Measurements from ENCODE around the gene CACNA1S.

Gene CACNA1S

GRCh38 chr1:201143726-201144635 lies 31.8 kb upstream of the CACNA1S start:
- no peaks in the 10 kb centered on the region for H3K27me3 Mint-ChIP-seq
- H3K27ac Mint-ChIP-seq, result no peak overlapping the region
- no peaks in the 10 kb centered on the region for H3K36me3 Mint-ChIP-seq
- no peaks in the 10 kb centered on the region for H3K9me3 Mint-ChIP-seq (ENCODE audit: low read depth)
- no peak overlapping the region for H3K4me3 Mint-ChIP-seq
- no peaks in the 10 kb centered on the region for H3K4me1 Mint-ChIP-seq (ENCODE audit: low read depth)

- Mint-ChIP-seq H3K4me1 (ENCODE audit: low read depth) (no peaks in the 10 kb centered on the region), H3K9me3 (ENCODE audit: low read depth) (no peaks in the 10 kb centered on the region), H3K36me3 (no peaks in the 10 kb centered on the region), H3K27me3 (no peaks in the 10 kb centered on the region), H3K27ac (no peak overlapping the region), H3K4me3 (no peak overlapping the region)
Observed at GRCh38 chr1:201142849-201143725, 30.9 kb upstream of the CACNA1S start.

DNA sequence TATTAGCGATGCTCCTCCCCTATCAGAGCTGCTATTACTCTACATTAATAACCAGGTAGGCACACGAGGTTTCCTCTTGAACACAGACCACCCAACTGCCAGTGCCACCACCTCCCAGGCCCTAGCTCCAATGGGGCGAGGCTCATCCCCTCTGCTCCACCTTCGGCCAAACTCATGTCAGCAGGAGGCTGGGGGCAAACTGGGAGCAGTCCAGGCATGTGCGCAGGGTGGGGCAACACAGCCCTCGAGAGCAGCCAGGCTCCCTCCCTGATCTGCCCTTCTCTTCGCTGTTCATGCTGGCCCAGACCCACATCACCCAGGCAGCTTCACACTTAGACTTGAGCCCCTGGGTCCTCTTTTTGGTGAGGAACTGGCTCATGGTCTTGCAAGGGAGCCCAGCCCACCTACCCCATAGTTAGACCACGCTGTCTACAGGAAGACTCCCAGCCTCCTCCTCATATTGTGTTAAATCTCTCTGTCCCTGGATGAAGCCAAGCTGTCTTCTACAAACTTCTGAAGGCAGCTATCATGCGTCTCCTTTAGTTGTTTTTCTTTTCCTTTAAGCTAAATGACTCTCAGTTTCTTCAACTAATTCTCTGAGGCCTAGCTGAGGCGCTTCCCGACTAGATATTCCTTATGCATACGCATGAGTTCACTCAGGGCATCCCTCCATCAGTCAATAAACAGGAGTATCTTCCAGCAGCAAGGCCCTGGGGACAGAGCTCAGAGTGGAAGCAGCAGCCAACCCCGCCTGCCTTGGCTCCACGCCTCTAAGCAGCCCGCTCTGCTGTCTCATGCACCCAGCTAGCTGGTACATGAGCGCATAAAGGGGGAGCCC lies 30.0 kb upstream of the CACNA1S start:
- Mint-ChIP-seq H3K36me3 (no peaks in the 10 kb centered on the region), H3K4me1 (ENCODE audit: low read depth) (no peaks in the 10 kb centered on the region), H3K4me3 (no peak overlapping the region), H3K27me3 (no peaks in the 10 kb centered on the region), H3K9me3 (ENCODE audit: low read depth) (no peaks in the 10 kb centered on the region), H3K27ac (no peak overlapping the region)

- no peak overlapping the region for H3K4me3 Mint-ChIP-seq
- H3K9me3 Mint-ChIP-seq (ENCODE audit: low read depth), result no peaks in the 10 kb centered on the region
- no peak overlapping the region for H3K27ac Mint-ChIP-seq
- no peaks in the 10 kb centered on the region for H3K36me3 Mint-ChIP-seq
- H3K4me1 Mint-ChIP-seq (ENCODE audit: low read depth), result no peaks in the 10 kb centered on the region
- H3K27me3 Mint-ChIP-seq, result no peaks in the 10 kb centered on the region
Observed at GRCh38 chr1:201141418-201141817, 29.2 kb upstream of the CACNA1S start.

- Mint-ChIP-seq H3K4me3 (no peak overlapping the region), H3K27me3 (no peaks in the 10 kb centered on the region), H3K9me3 (ENCODE audit: low read depth) (no peaks in the 10 kb centered on the region), H3K36me3 (no peaks in the 10 kb centered on the region), H3K4me1 (ENCODE audit: low read depth) (no peaks in the 10 kb centered on the region), H3K27ac (no peak overlapping the region)
Observed at GRCh38 chr1:201140941-201141260, 28.7 kb upstream of the CACNA1S start.

DNA sequence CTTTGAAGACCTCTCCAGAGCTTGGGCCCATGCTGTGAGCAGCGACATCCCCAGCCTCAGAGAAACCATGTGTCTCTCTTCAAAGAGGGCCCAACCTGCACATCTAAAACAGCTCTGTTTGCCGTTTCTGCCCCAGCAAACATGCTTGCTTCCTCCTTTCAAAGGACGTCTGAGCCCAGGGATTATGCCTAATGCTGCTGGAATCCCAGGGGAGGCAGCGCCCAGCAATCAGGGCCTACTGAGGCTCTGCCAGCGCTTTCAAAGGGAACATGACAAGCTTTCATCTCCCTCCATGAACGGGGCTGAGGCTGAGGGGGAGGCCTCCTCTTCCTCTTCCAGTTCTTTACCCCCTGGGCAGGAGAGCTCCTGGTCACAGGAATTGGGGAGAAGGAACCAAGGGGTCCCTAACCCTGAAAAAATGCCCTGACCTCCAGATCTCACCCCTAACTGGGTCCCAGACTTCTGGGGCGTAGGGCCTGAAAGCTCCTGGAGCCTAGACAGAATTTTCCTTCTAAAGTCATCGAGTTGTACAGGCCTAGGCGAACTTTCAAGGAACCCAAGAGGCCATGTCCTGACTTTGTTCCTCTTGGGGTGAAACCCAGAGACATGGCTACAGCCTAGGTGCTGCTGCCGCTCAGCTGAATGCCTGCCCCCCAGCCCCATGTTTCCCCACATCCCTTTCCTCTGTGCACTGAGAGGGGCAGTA lies 28.2 kb upstream of the CACNA1S start:
- no peak overlapping the region for H3K4me3 Mint-ChIP-seq
- no peaks in the 10 kb centered on the region for H3K9me3 Mint-ChIP-seq (ENCODE audit: low read depth)
- no peaks in the 10 kb centered on the region for H3K36me3 Mint-ChIP-seq
- H3K4me1 Mint-ChIP-seq (ENCODE audit: low read depth), result no peaks in the 10 kb centered on the region
- no peaks in the 10 kb centered on the region for H3K27me3 Mint-ChIP-seq
- no peak overlapping the region for H3K27ac Mint-ChIP-seq

DNA sequence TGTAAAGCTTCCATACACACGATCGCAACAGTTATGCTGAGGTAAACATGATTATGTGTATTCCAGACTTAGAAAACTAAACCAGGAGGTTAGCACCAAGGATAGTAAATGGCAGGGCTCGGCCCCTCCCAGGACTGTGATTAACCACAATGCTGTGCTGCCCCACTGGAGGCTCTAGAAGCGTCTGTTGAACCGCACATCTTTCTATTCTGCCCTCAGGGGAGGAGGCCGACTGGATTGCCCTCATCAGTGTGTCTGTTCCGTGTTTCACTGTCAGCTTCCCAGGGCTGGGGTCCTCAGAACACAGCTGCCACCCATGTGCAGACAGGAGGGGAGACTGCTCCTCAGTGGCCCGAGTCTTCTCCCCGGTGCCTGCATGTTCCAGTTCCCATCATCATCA lies 27.5 kb upstream of the CACNA1S start:
- H3K27me3 Mint-ChIP-seq, result no peaks in the 10 kb centered on the region
- H3K27ac Mint-ChIP-seq, result no peak overlapping the region
- peaks cover 2% of the 10 kb centered on the region for H3K36me3 Mint-ChIP-seq
- no peak overlapping the region for H3K4me3 Mint-ChIP-seq
- no peaks in the 10 kb centered on the region for H3K9me3 Mint-ChIP-seq (ENCODE audit: low read depth)
- H3K4me1 Mint-ChIP-seq (ENCODE audit: low read depth), result no peaks in the 10 kb centered on the region

GRCh38 chr1:201139306-201139705 lies 27.1 kb upstream of the CACNA1S start:
- H3K27ac Mint-ChIP-seq, result no peak overlapping the region
- no peaks in the 10 kb centered on the region for H3K4me1 Mint-ChIP-seq (ENCODE audit: low read depth)
- peaks cover 2% of the 10 kb centered on the region for H3K36me3 Mint-ChIP-seq
- H3K4me3 Mint-ChIP-seq, result no peak overlapping the region
- H3K9me3 Mint-ChIP-seq (ENCODE audit: low read depth), result no peaks in the 10 kb centered on the region
- no peaks in the 10 kb centered on the region for H3K27me3 Mint-ChIP-seq

DNA sequence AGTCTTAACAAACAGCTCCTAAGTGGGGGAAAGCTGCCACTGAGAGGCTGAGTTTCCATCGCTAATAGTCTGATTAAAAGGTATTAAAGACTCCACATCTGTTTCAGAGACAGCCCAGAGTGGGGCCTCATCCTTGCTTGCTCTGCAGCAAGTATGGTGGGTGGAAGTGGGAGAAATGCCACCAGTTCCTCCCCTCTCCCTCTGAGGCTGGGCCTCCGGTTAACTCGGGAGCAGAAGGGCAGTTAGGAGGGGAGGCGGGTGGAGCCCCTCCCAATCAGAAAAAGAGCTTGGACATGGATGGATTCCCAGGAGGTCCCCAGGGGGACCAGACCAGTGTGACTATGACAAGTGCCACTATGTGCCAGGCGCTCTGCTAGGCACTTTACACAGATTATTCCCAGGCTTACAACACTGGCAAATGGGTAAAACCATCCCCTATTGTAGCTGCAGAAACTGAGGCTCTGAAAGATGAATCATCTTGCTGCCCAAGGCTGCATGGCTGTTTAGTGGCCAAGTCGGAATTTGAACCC lies 26.1 kb upstream of the CACNA1S start:
- no peak overlapping the region for H3K27ac Mint-ChIP-seq
- no peaks in the 10 kb centered on the region for H3K27me3 Mint-ChIP-seq
- H3K4me1 Mint-ChIP-seq (ENCODE audit: low read depth), result no peaks in the 10 kb centered on the region
- H3K9me3 Mint-ChIP-seq (ENCODE audit: low read depth), result no peaks in the 10 kb centered on the region
- peaks cover 2% of the 10 kb centered on the region for H3K36me3 Mint-ChIP-seq
- H3K4me3 Mint-ChIP-seq, result no peak overlapping the region

GRCh38 chr1:201137579-201138310 lies 25.5 kb upstream of the CACNA1S start:
- Mint-ChIP-seq H3K27me3 (no peaks in the 10 kb centered on the region), H3K36me3 (peaks cover 4% of the 10 kb centered on the region), H3K27ac (no peak overlapping the region), H3K4me1 (ENCODE audit: low read depth) (no peaks in the 10 kb centered on the region), H3K9me3 (ENCODE audit: low read depth) (no peaks in the 10 kb centered on the region), H3K4me3 (no peak overlapping the region)

- Mint-ChIP-seq H3K27me3 (no peaks in the 10 kb centered on the region), H3K27ac (no peak overlapping the region), H3K4me1 (ENCODE audit: low read depth) (no peaks in the 10 kb centered on the region), H3K36me3 (peaks cover 5% of the 10 kb centered on the region), H3K4me3 (no peak overlapping the region), H3K9me3 (ENCODE audit: low read depth) (no peaks in the 10 kb centered on the region)
Observed at GRCh38 chr1:201137024-201137392, 24.8 kb upstream of the CACNA1S start.

GRCh38 chr1:201136355-201137023 lies 24.3 kb upstream of the CACNA1S start:
- Mint-ChIP-seq H3K36me3 (peaks cover 5% of the 10 kb centered on the region), H3K4me3 (no peak overlapping the region), H3K9me3 (ENCODE audit: low read depth) (no peaks in the 10 kb centered on the region), H3K4me1 (ENCODE audit: low read depth) (no peaks in the 10 kb centered on the region), H3K27me3 (no peaks in the 10 kb centered on the region), H3K27ac (no peak overlapping the region)

GRCh38 chr1:201134405-201134804 lies 22.2 kb upstream of the CACNA1S start:
- Mint-ChIP-seq H3K36me3 (peaks cover 5% of the 10 kb centered on the region), H3K27ac (no peak overlapping the region), H3K4me1 (ENCODE audit: low read depth) (no peaks in the 10 kb centered on the region), H3K4me3 (no peak overlapping the region), H3K9me3 (ENCODE audit: low read depth) (no peaks in the 10 kb centered on the region), H3K27me3 (no peaks in the 10 kb centered on the region)

Measured in activated naive CD8-positive, alpha-beta T cell (primary cell).